HCT116 (cell line): ENCODE measurements around the gene CRIP2. TPM values are rescaled to one million over a fixed set of nuclear protein-coding genes. Genes with fewer than 3 reads are reported as not detected.

ENCODE experiments used
- ATAC-seq: fragments of 200-7000 bp; cut with Tn5 transposase; 2 replicates; pipeline ENCODE4 v1.9.1; 2020; ENCODE audit warnings: mild to moderate bottlenecking, moderate library complexity
- BruUV-seq: library from RNA; stranded (reverse); fragments of 400-500 nt; replicated peaks from 2 replicates; lab custom pipeline; 2021; lab: Mats Ljungman, UMichigan
- CTCF ChIA-PET: fragments of 300-600 bp; sonication (Branson Sonifier 250); formaldehyde crosslinking; loops from one replicate; lab custom pipeline; 2021; ENCODE audit warnings: antibody characterized with exemption; lab: Charles Lee
- POLR2A ChIA-PET: fragments of 300-600, 350-600 bp; sonication (Branson Sonifier 250); formaldehyde crosslinking; loops from one replicate; lab custom pipeline; 2021; ENCODE audit warnings: antibody characterized with exemption; lab: Charles Lee
- RAD21 ChIA-PET, 2 experiments: fragments of 300-600 bp; sonication (Branson Sonifier 250); formaldehyde crosslinking; loops; one replicate each; lab custom pipeline; 2023; ENCODE audit warnings: low total read pairs in 2 of 2; ENCODE audit not compliant: uncharacterized antibody in 2 of 2, unreplicated experiment in 2 of 2, low non-redundant PET in 1 of 2; lab: Charles Lee
- DNase-seq: peaks from one replicate; pipeline ENCODE4 v3.0.0-alpha.2; 2010; ENCODE audit warnings: low read depth, low spot score
- H2AFZ ChIP-seq: fragments of 200-600 bp; shearing (Covaris generic), sonication (generic); 2 replicates; pipeline ENCODE4 v1.6.1; 2017; ENCODE audit warnings: low read depth, mixed run types, mixed read lengths, antibody characterized with exemption, low read length; ENCODE audit not compliant: poor library complexity, severe bottlenecking
- H3K27ac ChIP-seq: 2 replicates; pipeline ENCODE4 v1.5.1; 2012; ENCODE audit warnings: low read depth, low read length
- H3K27me3 ChIP-seq: fragments of 200-600 bp; sonication (generic); 2 replicates; pipeline ENCODE4 v1.6.1; 2016; ENCODE audit warnings: mixed run types, low read length, mixed read lengths; ENCODE audit not compliant: insufficient read depth
- H3K36me3 ChIP-seq, 2 experiments: fragments of 200-500 bp in 1 of 2; fragments of 200-600 bp in 1 of 2; sonication (Bioruptor generic) in 1 of 2; sonication (generic) in 1 of 2; 2 replicates each; pipeline versions ENCODE4 v1.5.1 to v1.6.1; 2014 to 2016; ENCODE audit warnings: low read length in 2 of 2, inconsistent platforms in 1 of 2, mixed read lengths in 1 of 2, mixed run types in 1 of 2; ENCODE audit not compliant: insufficient read depth in 2 of 2, control insufficient read depth in 1 of 2
- H3K4me1 ChIP-seq, 2 experiments: fragments of 200-600 bp in 1 of 2; sonication (generic) in 1 of 2; 2 replicates each; pipeline versions ENCODE4 v1.5.1 to v1.6.1; 2012 to 2017; ENCODE audit warnings: low read length in 2 of 2, inconsistent platforms in 1 of 2, mild to moderate bottlenecking in 1 of 2, mixed read lengths in 1 of 2, mixed run types in 1 of 2, moderate library complexity in 1 of 2; ENCODE audit not compliant: insufficient read depth in 2 of 2, control insufficient read depth in 1 of 2
- H3K4me2 ChIP-seq: fragments of 200-600 bp; sonication (generic); 2 replicates; pipeline ENCODE4 v1.6.1; 2017; ENCODE audit warnings: mixed run types, low read length, mixed read lengths
- H3K4me3 ChIP-seq, 2 experiments: fragments of 200-600 bp in 1 of 2; sonication (generic) in 1 of 2; replicated peaks in 1 of 2; 2 replicates each; pipeline ENCODE4 v1.5.1; 2011 to 2016; ENCODE audit warnings: low read length in 2 of 2, control low read depth in 1 of 2, low read depth in 1 of 2, mild to moderate bottlenecking in 1 of 2, mixed read lengths in 1 of 2, mixed run types in 1 of 2
- H3K79me2 ChIP-seq: fragments of 200-600 bp; sonication (generic); 2 replicates; pipeline ENCODE4 v1.6.1; 2017; ENCODE audit warnings: mild to moderate bottlenecking, mixed run types, low read length, moderate library complexity, mixed read lengths; ENCODE audit not compliant: insufficient read depth
- H3K9ac ChIP-seq: fragments of 200-600 bp; sonication (generic); 2 replicates; pipeline ENCODE4 v1.6.1; 2016; ENCODE audit warnings: low read length, mixed read lengths
- H3K9me2 ChIP-seq: fragments of 200-600 bp; sonication (generic), shearing (Covaris generic); 2 replicates; pipeline ENCODE4 v1.6.1; 2017; ENCODE audit warnings: mixed run types, mild to moderate bottlenecking, moderate library complexity; ENCODE audit not compliant: insufficient read depth
- H3K9me3 ChIP-seq, 2 experiments: fragments of 200-500 bp in 1 of 2; fragments of 200-600 bp in 1 of 2; sonication (Bioruptor generic) in 1 of 2; sonication (generic) in 1 of 2; 2 replicates each; pipeline ENCODE4 v1.6.1; 2014 to 2017; ENCODE audit warnings: low read length in 2 of 2, mixed read lengths in 2 of 2, inconsistent platforms in 1 of 2, low read depth in 1 of 2, mild to moderate bottlenecking in 1 of 2, mixed run types in 1 of 2, moderate library complexity in 1 of 2; ENCODE audit not compliant: control insufficient read depth in 1 of 2, insufficient read depth in 1 of 2
- H4K20me1 ChIP-seq: fragments of 200-600 bp; sonication (generic), shearing (Covaris generic); 2 replicates; pipeline ENCODE4 v1.6.1; 2017; ENCODE audit warnings: mixed run types, mild to moderate bottlenecking, moderate library complexity; ENCODE audit not compliant: insufficient read depth
- ATF3 ChIP-seq: IDR thresholded peaks from 2 replicates; pipeline ENCODE4 v1.6.1; 2012
- CBX3 ChIP-seq: IDR thresholded peaks from 2 replicates; pipeline ENCODE4 v1.6.1; 2012; ENCODE audit warnings: low read depth
- CEBPB ChIP-seq: IDR thresholded peaks from 2 replicates; pipeline ENCODE4 v1.6.1; 2012; ENCODE audit warnings: low read depth
- CTCF ChIP-seq, 3 experiments: fragments of 200-600 bp in 1 of 3; sonication (generic) in 1 of 3; IDR thresholded peaks in 2 of 3; conservative IDR thresholded peaks in 1 of 3; 2 replicates each; pipeline ENCODE4 v1.5.1; 2012 to 2017; ENCODE audit warnings: low read depth in 2 of 3, low read length in 2 of 3, antibody characterized with exemption in 1 of 3, borderline replicate concordance in 1 of 3, control low read depth in 1 of 3, mild to moderate bottlenecking in 1 of 3, mixed read lengths in 1 of 3, mixed run types in 1 of 3, moderate library complexity in 1 of 3; ENCODE audit not compliant: insufficient read depth in 1 of 3
- EGR1 ChIP-seq: IDR thresholded peaks from 2 replicates; pipeline ENCODE4 v1.6.1; 2012; ENCODE audit warnings: low read depth
- EZH2 ChIP-seq: fragments of 200-600 bp; sonication (generic); IDR thresholded peaks from 2 replicates; pipeline ENCODE4 v1.6.1; 2017; ENCODE audit warnings: antibody characterized with exemption, mixed run types
- EZH2phosphoT487 ChIP-seq: fragments of 200-600 bp; IDR thresholded peaks from 2 replicates; pipeline ENCODE4 v1.6.1; 2018; ENCODE audit warnings: antibody characterized with exemption, borderline replicate concordance
- FOSL1 ChIP-seq: IDR thresholded peaks from 2 replicates; pipeline ENCODE4 v1.6.1; 2012; ENCODE audit warnings: low read depth
- JUND ChIP-seq: IDR thresholded peaks from 2 replicates; pipeline ENCODE4 v1.6.1; 2012
- MAX ChIP-seq: IDR thresholded peaks from 2 replicates; pipeline ENCODE4 v1.6.1; 2012
- POLR2AphosphoS5 ChIP-seq: IDR thresholded peaks from 2 replicates; pipeline ENCODE4 v1.6.1; 2011; ENCODE audit warnings: mild to moderate bottlenecking, low read depth, low read length, moderate library complexity
- REST ChIP-seq: IDR thresholded peaks from 2 replicates; pipeline ENCODE4 v1.6.1; 2012; ENCODE audit warnings: low read depth
- SP1 ChIP-seq: IDR thresholded peaks from 2 replicates; pipeline ENCODE4 v1.6.1; 2012; ENCODE audit warnings: low read depth
- TCF7L2 ChIP-seq: IDR thresholded peaks from 2 replicates; pipeline ENCODE4 v1.7.0; 2011; ENCODE audit warnings: borderline replicate concordance, inconsistent platforms; ENCODE audit not compliant: insufficient read depth, insufficient read length; ENCODE audit errors: extremely low read depth
- YY1 ChIP-seq: IDR thresholded peaks from 2 replicates; pipeline ENCODE4 v1.6.1; 2011; ENCODE audit warnings: low read length, low read depth, moderate library complexity, mild to moderate bottlenecking; ENCODE audit not compliant: insufficient replicate concordance; ENCODE audit errors: extremely low read depth
- ZFX ChIP-seq: fragments of 450-650 bp; IDR thresholded peaks from 2 replicates; pipeline ENCODE4 v1.6.1; 2017
- ZNF274 ChIP-seq: fragments of 200-500 bp; sonication (Bioruptor generic); IDR thresholded peaks from 2 replicates; pipeline ENCODE4 v1.6.1; 2014; ENCODE audit warnings: mild to moderate bottlenecking, low read depth, low read length, inconsistent platforms
- intact Hi-C: fragments of 100-400 bp; cut with micrococcal nuclease; formaldehyde crosslinking; loops from 2 replicates; pipeline ENCODE4 v1.10.0; 2022
- total RNA-seq: library from RNA; stranded (reverse); gene quantifications from one replicate; pipeline ENCODE4 v1.2.1, GENCODE V29; 2021; ENCODE audit not compliant: unreplicated experiment

CRIP2 gene
- total RNA-seq, 1 experiment from 2014 or later = 31.1 TPM

- Histone ChIP-seq H3K4me1 (peaks cover 20 to 38% of the 10 kb centered on the region in 2 experiments), H3K36me3 (peaks cover 2 to 7% of the 10 kb centered on the region in 2 experiments; a peak in 3 of 4 replicates), H3K9ac (no peak overlapping the region), H3K9me3 (no peaks in the 10 kb centered on the region), H3K79me2 (peaks cover 93% of the 10 kb centered on the region), H3K4me2 (no peak overlapping the region), H4K20me1 (peaks cover 25% of the 10 kb centered on the region), H3K27me3 (no peaks in the 10 kb centered on the region), H2AFZ (no peak overlapping the region), H3K4me3 (no peak overlapping the region), H3K27ac (no peak overlapping the region), H3K9me2 (no peaks in the 10 kb centered on the region)
- ChIA-PET RAD21 (no interaction called here), CTCF (no interaction called here), POLR2A (no interaction called here)
- no peak for ATAC-seq
- BruUV-seq = no TSS peak
- TF ChIP-seq CEBPB (no peak), JUND (no peak), POLR2AphosphoS5 (no peak), EGR1 (no peak), CBX3 (no peak), ZFX (no peak), EZH2 (no peak), SP1 (no peak), EZH2phosphoT487 (no peak), TCF7L2 (no peak), FOSL1 (no peak), YY1 (no peak), REST (no peak), ZNF274 (no peak), MAX (no peak), ATF3 (no peak), CTCF (IDR thresholded peaks at IDR 0.05 in 2 of 3, conservative IDR thresholded peaks at IDR 0.05 in 1 of 3; ENCODE audit: borderline replicate concordance in 1 of 3, insufficient read depth in 1 of 3, low read depth in 2 of 3, low read length in 2 of 3) (no peak)
- intact Hi-C loops = no loop called here
- no peak for DNase-seq
Observed at GRCh38 chr14:105432657-105433056, 42.0 kb upstream of the CRIP2 start.
